HepG2 (cell line): Measurements from ENCODE around the gene CDX2. TPM values are rescaled to one million over a fixed set of nuclear protein-coding genes. Genes with fewer than 3 reads are reported as not detected.

Experiments used
- ATAC-seq: fragments of 200-7000 bp; cut with Tn5 transposase; 3 replicates; pipeline ENCODE4 v1.9.1; 2020; ENCODE audit warnings: mild to moderate bottlenecking, moderate library complexity
- BruUV-seq: library from RNA; stranded (reverse); fragments of 400-500 nt; replicated peaks from 2 replicates; lab custom pipeline; 2021; lab: Mats Ljungman, UMichigan
- CTCF ChIA-PET: fragments of 300-600 bp; formaldehyde crosslinking; extraction: SDS; loops from one replicate; lab custom pipeline; 2021; ENCODE audit warnings: low total read pairs, inconsistent platforms, low intra/inter-chr PET ratio; lab: Yijun Ruan, JAX
- POLR2A ChIA-PET: fragments of 350-600 bp; sonication (Branson Sonifier 250); formaldehyde crosslinking; loops from one replicate; lab custom pipeline; 2020; ENCODE audit warnings: antibody characterized with exemption, inconsistent platforms; lab: Yijun Ruan, JAX
- DNase-seq: peaks from one replicate; pipeline ENCODE4 v3.0.0-alpha.2; 2015; ENCODE audit warnings: low spot score
- FAIRE-seq: peaks from 3 replicates; lab custom pipeline; 2011; peaks lifted over from hg19 to GRCh38; lab: Jason Lieb, UNC
- H2AFZ ChIP-seq: one replicate; pipeline ENCODE4 v1.6.1; 2011; ENCODE audit warnings: low read length, inconsistent platforms
- H3K27ac ChIP-seq: fragments of 300-600 bp; 3 replicates; pipeline ENCODE4 v1.8.0; 2011; ENCODE audit warnings: mixed run types, mild to moderate bottlenecking, mixed read lengths, low read length, inconsistent platforms; ENCODE audit not compliant: insufficient read depth; ENCODE audit errors: extremely low read length
- H3K27me3 ChIP-seq, 2 experiments: fragments of 200-600 bp in 1 of 2; 2 replicates in 1 of 2; 3 replicates in 1 of 2; pipeline versions ENCODE4 v1.6.0 to v1.8.0; 2011; ENCODE audit warnings: low read length in 2 of 2, mild to moderate bottlenecking in 2 of 2, moderate library complexity in 2 of 2, inconsistent platforms in 1 of 2; ENCODE audit not compliant: insufficient read depth in 2 of 2, control insufficient read depth in 1 of 2
- H3K36me3 ChIP-seq, 2 experiments: fragments of 200-600 bp in 1 of 2; replicated peaks in 1 of 2; 2 replicates in 1 of 2; 3 replicates in 1 of 2; pipeline versions ENCODE4 v1.5.1 to v1.8.0; 2011; ENCODE audit warnings: low read length in 2 of 2, inconsistent platforms in 1 of 2; ENCODE audit not compliant: insufficient read depth in 2 of 2, control insufficient read depth in 1 of 2
- H3K4me1 ChIP-seq: 2 replicates; pipeline ENCODE4 v1.5.1; 2012; ENCODE audit warnings: low read length, inconsistent platforms; ENCODE audit not compliant: insufficient read depth
- H3K4me2 ChIP-seq: 2 replicates; pipeline ENCODE4 v1.6.0; 2011; ENCODE audit warnings: low read depth, low read length, inconsistent platforms
- H3K4me3 ChIP-seq, 3 experiments: fragments of 200-600 bp in 1 of 3; sonication (generic), shearing (Covaris generic) in 1 of 3; replicated peaks in 1 of 3; 2 replicates each; pipeline ENCODE4 v1.5.1; 2011 to 2016; ENCODE audit warnings: low read length in 3 of 3, inconsistent platforms in 2 of 3, low read depth in 2 of 3, mild to moderate bottlenecking in 2 of 3, control low read depth in 1 of 3, mixed read lengths in 1 of 3; ENCODE audit not compliant: insufficient read depth in 1 of 3
- H3K79me2 ChIP-seq: one replicate; pipeline ENCODE4 v1.6.1; 2011; ENCODE audit warnings: low read length, inconsistent platforms; ENCODE audit not compliant: insufficient read depth
- H3K9ac ChIP-seq: 2 replicates; pipeline ENCODE4 v1.6.0; 2011; ENCODE audit warnings: mild to moderate bottlenecking, low read depth, low read length, inconsistent platforms; ENCODE audit not compliant: insufficient read depth
- H3K9me3 ChIP-seq: 2 replicates; pipeline ENCODE4 v1.5.1; 2012; ENCODE audit warnings: mild to moderate bottlenecking, low read length
- H4K20me1 ChIP-seq: 2 replicates; pipeline ENCODE4 v1.6.0; 2011; ENCODE audit warnings: inconsistent platforms, mild to moderate bottlenecking, low read length, moderate library complexity; ENCODE audit not compliant: insufficient read depth
- FOXC1 ChIP-seq: sonication (generic); formaldehyde crosslinking; IDR thresholded peaks from 2 replicates; pipeline ENCODE4 v1.8.0; 2022; ENCODE audit warnings: mild to moderate bottlenecking, missing genetic modification reagents, borderline replicate concordance
- HOXA9 ChIP-seq: sonication (generic); formaldehyde crosslinking; IDR thresholded peaks from 2 replicates; pipeline ENCODE4 v1.8.1; 2022; ENCODE audit warnings: missing genetic modification reagents, mild to moderate bottlenecking, moderate library complexity, borderline replicate concordance
- KLF12 ChIP-seq: sonication (generic); formaldehyde crosslinking; IDR thresholded peaks from 2 replicates; pipeline ENCODE4 v1.4.0; 2020; ENCODE audit warnings: missing genetic modification reagents, borderline replicate concordance
- MEIS2 ChIP-seq: sonication (generic); formaldehyde crosslinking; IDR thresholded peaks from 2 replicates; pipeline ENCODE4 v1.9.0; 2021; ENCODE audit warnings: mild to moderate bottlenecking, missing genetic modification reagents
- SRY ChIP-seq: sonication (generic); formaldehyde crosslinking; IDR thresholded peaks from 2 replicates; pipeline ENCODE4 v1.8.0; 2022; ENCODE audit warnings: mild to moderate bottlenecking, missing genetic modification reagents
- YY1 ChIP-seq: IDR thresholded peaks from 2 replicates; pipeline ENCODE4 v1.6.1; 2011; ENCODE audit warnings: low read length, low read depth, moderate library complexity, mild to moderate bottlenecking; ENCODE audit not compliant: insufficient read depth, insufficient replicate concordance
- ZBTB39 ChIP-seq: sonication (generic); formaldehyde crosslinking; IDR thresholded peaks from 2 replicates; pipeline ENCODE4 v1.5.0; 2020; ENCODE audit warnings: missing genetic modification reagents
- ZBTB43 ChIP-seq: sonication (generic); formaldehyde crosslinking; conservative IDR thresholded peaks from 2 replicates; pipeline ENCODE4 v1.4.0; 2020; ENCODE audit warnings: missing genetic modification reagents
- ZNF343 ChIP-seq: sonication (generic); formaldehyde crosslinking; IDR thresholded peaks from 2 replicates; pipeline ENCODE4 v1.4.0; 2020; ENCODE audit warnings: mild to moderate bottlenecking, missing genetic modification reagents
- ZNF484 ChIP-seq: sonication (generic); formaldehyde crosslinking; IDR thresholded peaks from 2 replicates; pipeline ENCODE4 v1.5.1; 2020; ENCODE audit warnings: mild to moderate bottlenecking, low read depth, missing genetic modification reagents, borderline replicate concordance
- ZNF775 ChIP-seq: sonication (generic); formaldehyde crosslinking; IDR thresholded peaks from 2 replicates; pipeline ENCODE4 v1.4.0; 2020; ENCODE audit warnings: missing genetic modification reagents, mild to moderate bottlenecking, moderate library complexity, borderline replicate concordance
- ZNF776 ChIP-seq: sonication (generic); formaldehyde crosslinking; IDR thresholded peaks from 2 replicates; pipeline ENCODE4 v1.4.0; 2020; ENCODE audit warnings: mild to moderate bottlenecking, missing genetic modification reagents
- WGBS: methylation state at CpG from one replicate; pipeline ENCODE4 v1.1.6; 2017; ENCODE audit warnings: low lambda C conversion rate; 5-methylcytosine and 5-hydroxymethylcytosine counted together
- in situ Hi-C: cut with HindIII; loops from 2 replicates; pipeline ENCODE4 v1.10.0; 2017; ENCODE audit warnings: low pct_unique_long_range_greater_than_20kb; ENCODE audit not compliant: extremely low pct_ligation_motif_present
- intact Hi-C: fragments of 100-400 bp; cut with micrococcal nuclease; formaldehyde crosslinking; loops from one replicate; pipeline ENCODE4 v1.10.0; 2022; ENCODE audit not compliant: unreplicated experiment
- polyA plus RNA-seq, 8 experiments: library from polyadenylated mRNA; depleted of rRNA in 3 of 8; stranded (reverse) in 7 of 8; unstranded in 1 of 8; fragments of >200 nt; fragmentation: Illumina TruSeq in 4 of 8; extraction: Trizol in 4 of 8; gene quantifications; 2 replicates each; pipeline versions ENCODE4 v1.2.1 to v1.2.3, GENCODE V29; 2011 to 2016; ENCODE audit warnings: low read depth in 4 of 8, missing spikeins in 1 of 8, mixed read lengths in 1 of 8; ENCODE audit not compliant: insufficient read depth in 1 of 8
- total RNA-seq, 5 experiments: library from RNA; depleted of rRNA; stranded (reverse); fragments of >200 nt; fragmentation: Illumina TruSeq; extraction: Trizol; gene quantifications; 2 replicates each; pipeline ENCODE4 v1.2.3, GENCODE V29; 2016; ENCODE audit warnings: low read depth in 1 of 5
- TF ChIP-seq, protein P1 (sequence below): sonication (generic); formaldehyde crosslinking; IDR thresholded peaks from 2 replicates; pipeline ENCODE4 v1.9.0; 2022; ENCODE audit warnings: missing genetic modification reagents, mild to moderate bottlenecking, borderline replicate concordance

The CDX2 gene
- total and polyA plus RNA-seq, 2 of the 13 experiments (the other 11 are each of a cell fraction or from before 2014, with no cell fraction given), result 0.04 TPM; not detected in 1

DNA sequence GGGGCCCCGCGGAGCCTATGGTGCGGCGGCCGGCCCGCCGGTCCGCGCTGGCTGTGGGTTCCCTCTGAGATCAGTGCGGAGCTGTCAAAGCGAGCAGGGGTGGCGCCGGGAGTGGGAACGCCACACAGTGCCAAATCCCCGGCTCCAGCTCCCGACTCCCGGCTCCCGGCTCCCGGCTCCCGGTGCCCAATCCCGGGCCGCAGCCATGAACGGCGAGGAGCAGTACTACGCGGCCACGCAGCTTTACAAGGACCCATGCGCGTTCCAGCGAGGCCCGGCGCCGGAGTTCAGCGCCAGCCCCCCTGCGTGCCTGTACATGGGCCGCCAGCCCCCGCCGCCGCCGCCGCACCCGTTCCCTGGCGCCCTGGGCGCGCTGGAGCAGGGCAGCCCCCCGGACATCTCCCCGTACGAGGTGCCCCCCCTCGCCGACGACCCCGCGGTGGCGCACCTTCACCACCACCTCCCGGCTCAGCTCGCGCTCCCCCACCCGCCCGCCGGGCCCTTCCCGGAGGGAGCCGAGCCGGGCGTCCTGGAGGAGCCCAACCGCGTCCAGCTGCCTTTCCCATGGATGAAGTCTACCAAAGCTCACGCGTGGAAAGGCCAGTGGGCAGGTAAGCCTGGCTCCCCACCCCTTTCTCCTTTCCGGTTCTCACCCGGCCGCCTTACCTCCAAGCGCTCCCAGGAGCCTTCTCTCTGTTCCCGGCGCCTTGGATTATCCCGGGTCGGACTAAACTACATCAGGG is 49.0 kb downstream of the CDX2 start, which contains the start of gene PDX1:
Gene PDX1 (plus strand): TSS at position 67 of the 743 bp plus-strand sequence. CDS start 139 bp downstream, at position 206.
- H3K36me3 ChIP-seq, result no peaks in the 10 kb centered on the region
- H3K27ac ChIP-seq, result no peak within 1 kb of the TSS
- no peak within 1 kb of the TSS for H2AFZ ChIP-seq
- DNase-seq, result no peak
- peak; percentile 88 for ATAC-seq
- peak within 1 kb of the TSS; percentile 77 for H3K4me2 ChIP-seq
- no peaks in the 10 kb centered on the region for H4K20me1 ChIP-seq
- H3K79me2 ChIP-seq, result no peaks in the 10 kb centered on the region
- BruUV-seq, result no TSS peak
- ChIA-PET CTCF (no interaction called here), POLR2A (interaction anchor here (1.2 kb wide), 1 partner anchor 41 kb away, joined by 6 read pairs; no protein-coding TSS in a partner anchor)
- no peak within 1 kb of the TSS for H3K9ac ChIP-seq
- intact Hi-C loops, result loop anchor here (2.0 kb wide), 1 partner anchor 41 kb away; no protein-coding TSS in a partner anchor
- H3K4me1 ChIP-seq, result peaks cover 35% of the 10 kb centered on the region
- WGBS, result 0% methylated on average over 2 of the region's 76 CpGs
- no peak for FAIRE-seq
- H3K9me3 ChIP-seq, result no peaks in the 10 kb centered on the region
- in situ Hi-C loops, result no loop called here
- H3K4me3 ChIP-seq, result peak within 1 kb of the TSS; percentile 35 to 68 (median 45)
- H3K27me3 ChIP-seq, result peaks cover 8 to 50% of the 10 kb centered on the region in 2 experiments
- TF ChIP-seq ZNF775 (CRISPR knock-in tag) (no peak), SRY (CRISPR knock-in tag) (0 out of 2 replicates have a peak, but pooled peaks have one; percentile 34), KLF12 (CRISPR knock-in tag) (0 out of 2 replicates have a peak, but pooled peaks have one; percentile 42), YY1 (no peak), ZBTB43 (CRISPR knock-in tag) (no peak), ZNF776 (no peak), ZNF343 (CRISPR knock-in tag) (no peak), HOXA9 (no peak), ZNF484 (CRISPR knock-in tag) (no peak), FOXC1 (CRISPR knock-in tag) (peak; percentile 39; the same call in 1 of the 2 replicates), ZBTB39 (CRISPR knock-in tag) (no peak), MEIS2 (0 out of 2 replicates have a peak, but pooled peaks have one; percentile 28)
- TF ChIP-seq, protein P1, sequence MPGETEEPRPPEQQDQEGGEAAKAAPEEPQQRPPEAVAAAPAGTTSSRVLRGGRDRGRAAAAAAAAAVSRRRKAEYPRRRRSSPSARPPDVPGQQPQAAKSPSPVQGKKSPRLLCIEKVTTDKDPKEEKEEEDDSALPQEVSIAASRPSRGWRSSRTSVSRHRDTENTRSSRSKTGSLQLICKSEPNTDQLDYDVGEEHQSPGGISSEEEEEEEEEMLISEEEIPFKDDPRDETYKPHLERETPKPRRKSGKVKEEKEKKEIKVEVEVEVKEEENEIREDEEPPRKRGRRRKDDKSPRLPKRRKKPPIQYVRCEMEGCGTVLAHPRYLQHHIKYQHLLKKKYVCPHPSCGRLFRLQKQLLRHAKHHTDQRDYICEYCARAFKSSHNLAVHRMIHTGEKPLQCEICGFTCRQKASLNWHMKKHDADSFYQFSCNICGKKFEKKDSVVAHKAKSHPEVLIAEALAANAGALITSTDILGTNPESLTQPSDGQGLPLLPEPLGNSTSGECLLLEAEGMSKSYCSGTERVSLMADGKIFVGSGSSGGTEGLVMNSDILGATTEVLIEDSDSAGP (CRISPR knock-in tag), result peak; percentile 18; the same call in 1 of the 2 replicates
